GM19240 (cell line): Measurements from ENCODE around the gene PRDM11.
"Not testable (repeated sequence)": the region's sequence is repeated elsewhere in the genome, so short reads cannot be mapped to it uniquely, and the experiment has no call there.

Source experiments
- DNase-seq: peaks from one replicate; pipeline ENCODE4 v3.0.0; 2011; ENCODE audit warnings: low spot score; ENCODE audit not compliant: insufficient read length

The PRDM11 gene

DNA sequence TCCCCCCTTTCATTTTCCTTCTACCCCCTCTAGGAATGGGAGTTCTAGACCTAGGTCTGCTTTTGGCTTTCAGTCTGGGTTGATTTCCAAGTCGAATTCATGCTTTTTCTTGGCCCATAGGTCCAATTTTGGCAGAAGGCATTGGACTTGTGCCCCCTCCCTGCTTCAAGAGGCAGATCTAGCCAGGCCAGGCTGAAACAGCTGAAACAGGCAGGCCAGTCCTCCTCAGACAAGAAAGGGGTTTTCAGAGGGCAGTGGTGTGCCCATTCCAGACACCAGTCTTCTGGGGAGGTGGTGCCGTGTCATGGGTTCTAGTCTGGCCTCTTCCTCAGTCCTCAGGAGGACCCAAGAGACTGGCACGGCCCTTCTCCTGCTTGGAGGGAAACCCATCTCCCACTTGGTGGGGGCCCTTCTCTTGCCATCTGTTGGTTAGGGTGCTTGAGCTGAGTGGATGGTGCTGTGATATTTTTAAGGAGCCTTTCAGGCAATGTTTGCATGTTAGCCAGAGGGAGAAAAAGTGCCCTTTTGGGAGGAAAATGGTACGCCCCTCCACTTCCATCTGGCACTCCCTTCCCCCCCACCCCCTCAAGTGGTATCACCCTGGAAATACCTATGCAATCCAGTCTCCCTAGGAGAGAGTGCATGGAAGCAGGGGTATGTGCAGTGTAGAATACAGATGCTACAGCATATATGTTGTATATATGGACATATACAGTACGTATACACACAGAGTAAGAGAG is 86.1 kb downstream of the PRDM11 start:
- DNase-seq: no peak

DNA sequence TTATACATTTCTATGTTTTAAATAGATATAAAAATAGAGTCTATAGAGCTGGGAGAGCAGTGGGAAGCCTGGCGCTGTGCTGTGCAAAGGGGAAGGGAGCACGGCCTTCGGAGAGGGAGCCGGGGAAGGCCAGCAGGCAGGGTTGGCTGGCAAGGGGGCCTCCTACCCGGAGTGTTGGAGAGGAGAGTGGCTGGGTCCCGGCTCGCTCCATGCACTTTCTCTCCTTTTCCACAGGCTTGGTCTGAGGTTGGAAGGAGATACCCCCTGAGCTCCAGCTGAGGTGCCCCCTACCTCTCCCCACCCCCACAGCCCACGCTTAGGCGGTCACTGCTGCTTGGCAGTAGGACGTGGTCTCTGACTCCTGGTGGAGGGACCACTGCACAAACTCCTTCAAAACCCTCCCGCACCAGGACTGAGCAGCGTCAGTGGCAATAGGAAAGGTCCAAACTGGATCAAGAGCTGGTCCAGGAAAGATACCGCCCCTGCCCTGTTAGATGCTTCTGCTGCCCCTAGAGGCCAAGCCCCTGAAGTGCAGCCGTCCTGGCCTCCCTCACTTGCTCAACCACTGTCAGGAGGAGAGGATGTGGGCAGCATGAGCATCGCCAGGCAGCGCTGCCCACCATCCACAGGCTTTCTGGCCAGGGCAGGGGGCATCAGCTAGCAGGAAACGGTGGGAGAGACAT is 86.8 kb downstream of the PRDM11 start:
- peak; percentile 80 for DNase-seq

DNA sequence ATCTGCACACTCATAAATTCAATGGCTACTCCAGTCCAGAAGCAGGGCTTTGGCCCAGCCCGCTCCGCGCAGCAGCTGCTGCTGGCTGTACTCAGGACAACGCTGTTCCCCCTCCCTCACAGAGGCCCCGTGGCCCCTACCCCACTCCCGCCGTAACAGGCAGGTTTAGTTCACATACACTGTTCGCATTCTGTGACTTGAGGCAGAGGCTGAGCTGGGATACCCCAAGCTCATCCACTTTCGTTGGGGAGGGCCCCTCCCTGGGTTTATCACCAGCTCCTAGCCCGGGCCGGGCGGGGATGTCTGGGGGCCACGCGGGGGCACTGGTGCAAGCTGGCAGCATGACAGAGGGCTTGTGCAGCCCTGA is 87.3 kb downstream of the PRDM11 start:
- no peak for DNase-seq

DNA sequence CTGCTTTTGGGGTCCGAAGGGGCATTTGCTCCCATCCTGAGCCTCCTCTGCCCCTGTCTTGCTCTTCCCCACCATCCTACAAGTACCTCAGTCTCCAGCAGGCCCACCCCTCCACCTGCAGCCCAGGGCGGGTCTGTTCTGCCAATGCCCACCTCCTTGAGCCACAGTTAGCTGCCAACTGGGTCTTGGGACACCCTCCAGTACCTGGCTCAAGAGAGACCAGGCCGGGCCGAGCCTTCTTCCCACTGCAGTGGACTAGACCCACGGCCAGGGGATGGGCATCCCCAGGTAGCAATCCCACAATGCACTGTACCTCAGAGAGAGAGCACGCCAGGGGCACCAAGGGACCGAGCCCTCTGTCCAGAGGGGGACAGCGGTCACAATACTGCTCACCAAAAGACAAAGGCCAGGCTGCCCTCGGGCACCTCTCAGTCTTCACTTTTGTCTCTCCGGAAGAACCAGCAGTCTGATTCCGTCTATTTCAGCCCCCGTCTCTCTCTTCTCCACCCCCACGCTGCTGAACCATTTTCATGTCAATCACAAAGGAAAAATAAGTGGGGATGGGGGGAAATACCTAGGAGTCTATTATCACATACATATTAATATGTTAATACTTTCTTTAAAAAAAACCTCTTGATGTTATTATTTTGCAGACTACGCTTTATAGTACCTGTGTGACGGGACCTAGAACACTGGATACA is 88.0 kb downstream of the PRDM11 start:
- DNase-seq: no peak

DNA sequence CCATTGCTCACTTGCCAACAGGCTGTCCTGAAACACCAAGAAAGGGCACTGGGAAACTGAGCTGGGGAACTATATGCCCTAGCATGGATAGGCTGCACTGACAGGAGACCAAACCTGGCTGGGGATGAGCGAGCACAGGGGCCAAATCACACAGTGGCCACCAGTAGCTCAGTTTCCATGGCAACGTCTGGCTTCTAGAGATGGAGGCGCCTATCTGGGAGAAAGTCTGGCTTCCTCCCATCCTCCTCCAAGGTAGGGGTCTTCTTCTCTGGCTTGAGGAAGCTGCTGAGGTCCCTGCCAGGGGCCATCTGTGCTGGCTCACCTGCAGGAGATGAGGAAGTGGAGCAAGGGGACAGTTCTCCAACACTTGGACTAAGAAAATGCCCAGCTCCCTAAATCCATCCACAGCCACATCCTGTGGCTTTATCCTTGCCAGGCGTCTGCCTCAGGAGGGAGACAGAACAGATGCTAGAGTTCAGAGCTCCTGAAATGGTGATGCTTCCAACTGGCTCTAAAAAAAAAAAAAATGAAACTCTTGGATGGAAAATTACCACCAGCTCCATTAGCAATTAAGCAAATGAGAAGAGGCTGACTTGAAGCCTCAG is 91.4 kb downstream of the PRDM11 start:
- no peak for DNase-seq

DNA sequence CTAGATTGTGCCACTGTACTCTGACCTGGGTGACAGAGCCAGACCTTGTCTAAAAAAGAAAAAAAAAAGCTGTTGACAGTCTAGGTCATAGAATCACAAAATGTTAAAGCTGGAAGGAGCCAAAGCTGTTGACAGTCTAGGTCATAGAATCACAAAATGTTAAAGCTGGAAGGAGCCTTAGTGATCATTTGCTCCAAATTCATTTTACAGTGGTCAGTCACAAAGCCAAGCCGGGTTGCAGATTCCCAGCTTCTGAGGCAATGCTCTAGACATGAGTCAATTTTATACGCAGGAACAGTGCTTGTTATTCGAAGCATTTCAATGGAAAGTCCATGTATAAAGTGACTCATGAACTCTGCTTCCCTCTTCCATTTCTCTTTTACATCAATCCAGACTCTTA is 92.3 kb downstream of the PRDM11 start:
- no peak for DNase-seq

DNA sequence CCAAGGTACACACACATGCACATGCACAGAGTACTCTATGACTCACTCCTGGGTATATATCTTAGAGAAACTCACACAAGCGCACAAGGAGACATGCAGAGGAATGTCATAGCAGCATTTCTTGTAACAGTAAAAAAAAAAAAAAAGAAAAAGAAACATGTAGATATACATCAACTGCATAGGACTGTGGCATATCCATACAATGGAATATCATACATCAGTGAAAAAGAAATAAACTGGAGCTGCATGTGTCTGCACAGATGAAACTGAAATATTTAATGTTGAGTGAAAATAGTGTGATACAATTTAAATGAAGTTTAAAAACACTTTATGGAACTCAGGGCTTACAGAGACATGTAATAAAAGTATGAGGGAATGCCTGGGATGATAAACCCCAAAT is 93.3 kb downstream of the PRDM11 start:
- DNase-seq: no peak

DNA sequence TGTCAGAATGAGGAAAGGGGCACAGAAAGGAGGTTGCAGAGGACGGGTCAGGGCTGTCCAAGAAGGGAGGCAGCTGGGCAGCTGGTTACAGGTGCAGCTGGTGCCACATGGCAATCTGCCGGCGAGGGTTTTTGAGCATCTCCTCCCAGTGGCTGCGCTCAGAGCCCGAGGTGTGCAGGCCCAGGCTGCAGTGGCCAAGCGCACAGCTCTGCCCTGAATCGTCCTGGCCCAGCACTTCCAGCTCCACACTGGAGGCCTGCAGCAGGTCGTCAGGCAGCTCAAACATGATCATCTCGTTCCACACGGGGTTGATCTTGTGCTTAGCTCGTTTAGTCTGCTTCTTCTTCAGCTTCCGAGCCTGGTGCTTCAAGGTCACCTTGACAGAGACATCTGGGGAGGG is 97.5 kb downstream of the PRDM11 start:
- DNase-seq: no peak

DNA sequence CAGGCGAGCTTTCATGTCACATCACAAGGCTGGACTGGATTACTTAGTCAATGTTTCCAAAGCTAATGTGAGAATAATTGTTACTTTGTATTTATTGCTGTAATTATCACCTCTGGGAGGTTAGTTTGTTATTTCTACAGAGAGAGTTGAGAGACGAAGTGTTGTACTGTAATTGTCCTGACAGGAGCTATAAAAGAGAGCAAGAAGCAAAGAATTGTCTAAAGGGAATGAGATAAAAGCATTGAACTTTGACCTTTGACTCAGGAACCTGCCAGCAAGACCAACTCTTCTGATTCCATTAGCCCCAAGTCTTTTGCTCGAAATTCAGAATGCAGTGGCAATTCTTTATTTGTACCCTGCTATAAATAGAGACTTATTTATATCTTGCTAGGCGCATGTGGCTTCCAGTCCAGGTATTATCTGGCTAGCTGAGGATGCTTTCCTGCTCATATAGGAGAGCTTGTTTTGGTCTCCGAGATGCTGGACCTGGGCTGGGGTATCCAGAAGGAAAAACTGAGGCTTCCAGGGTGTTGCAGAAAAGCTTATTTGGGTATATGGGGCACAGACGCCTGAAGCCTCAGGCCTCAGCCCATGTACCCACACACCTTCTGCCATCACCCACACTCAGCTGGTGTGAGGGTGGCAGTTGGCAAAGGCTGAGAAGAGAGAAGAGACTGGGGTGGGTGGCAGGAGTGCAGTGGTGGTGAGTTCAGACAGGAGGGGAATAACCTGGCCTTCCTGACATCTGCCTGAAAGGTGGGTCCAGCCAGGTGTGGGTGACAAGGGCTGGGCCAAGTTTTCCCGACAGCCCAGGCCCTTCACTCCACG is 99.0 kb downstream of the PRDM11 start:
- DNase-seq: no peak

DNA sequence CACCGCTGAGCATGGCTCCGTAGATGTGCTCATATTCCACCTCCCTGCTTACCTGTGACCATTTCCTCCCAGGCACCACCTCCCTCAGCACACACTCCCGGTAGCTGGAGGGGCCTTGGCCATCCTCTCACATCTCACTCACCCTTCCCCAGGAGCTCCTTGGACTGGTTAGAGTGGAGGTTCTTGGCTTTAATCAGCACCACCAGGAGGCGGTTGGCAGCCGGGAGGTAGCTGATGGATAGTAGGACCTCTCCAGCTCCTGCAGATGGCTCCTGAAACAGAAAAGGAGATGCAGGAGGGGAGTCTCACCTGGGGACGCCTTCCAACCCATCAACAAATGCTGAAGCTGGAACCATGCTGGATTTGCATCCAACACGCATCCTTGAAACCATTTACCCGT is 99.8 kb downstream of the PRDM11 start:
- DNase-seq: no peak

DNA sequence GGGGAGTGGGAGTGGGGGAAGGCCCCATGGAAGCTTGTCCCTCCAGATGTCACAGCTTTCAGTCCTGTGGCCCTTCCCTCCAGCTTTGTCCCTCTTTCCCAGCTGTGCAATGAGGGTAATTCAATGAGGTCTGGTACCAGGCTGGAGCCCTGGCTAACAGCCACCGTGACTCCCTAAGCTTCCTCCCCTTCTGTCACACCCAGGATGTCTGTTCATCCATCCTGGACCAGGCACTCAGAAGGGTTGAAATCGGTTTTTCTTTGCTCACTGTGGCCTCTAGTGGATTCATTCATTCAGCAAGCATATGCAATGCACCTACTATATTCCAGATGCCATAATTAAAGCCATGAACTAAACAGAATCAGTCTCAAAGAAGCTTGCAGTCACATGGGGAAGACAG is 101.0 kb downstream of the PRDM11 start:
- DNase-seq: no peak

DNA sequence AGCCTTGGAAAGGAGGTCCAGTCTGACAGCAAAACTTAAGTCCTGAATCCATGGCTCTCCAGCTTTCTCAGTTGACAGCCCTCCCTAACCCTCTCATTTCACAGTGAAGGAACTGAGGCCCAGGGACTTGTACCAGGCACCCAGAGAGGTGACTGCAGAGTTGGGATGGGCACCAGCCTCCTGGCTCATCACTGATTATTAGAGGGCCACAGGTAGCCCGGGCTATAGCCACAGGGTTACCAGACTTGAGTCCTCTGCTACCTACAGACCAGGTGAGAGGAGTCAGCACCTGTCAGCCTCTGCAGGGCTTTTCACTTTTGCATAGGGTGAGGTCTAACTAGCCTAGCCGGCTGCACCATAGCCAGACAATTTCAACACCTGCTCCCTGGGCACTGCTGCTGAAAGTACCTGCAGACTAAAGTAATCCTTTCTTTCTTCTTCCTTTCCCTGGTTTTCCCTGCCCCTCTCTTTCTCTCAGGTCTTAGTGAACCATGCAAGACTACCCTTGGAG is 102.1 kb downstream of the PRDM11 start:
- no peak for DNase-seq

DNA sequence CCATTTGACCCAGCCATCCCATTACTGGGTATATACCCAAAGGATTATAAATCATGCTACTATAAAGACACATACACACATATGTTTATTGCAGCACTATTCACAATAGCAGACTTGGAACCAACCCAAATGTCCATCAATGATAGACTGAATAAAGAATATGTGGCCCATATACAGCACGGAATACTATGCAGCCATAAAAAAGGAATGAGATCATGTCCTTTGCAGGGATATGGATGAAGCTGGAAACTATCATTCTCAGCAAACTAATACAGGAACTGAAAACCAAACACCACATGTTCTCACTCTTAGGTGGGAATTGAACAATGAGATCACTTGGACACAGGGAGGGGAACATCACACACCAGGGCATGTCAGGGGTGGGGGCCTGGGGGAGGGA is 102.9 kb downstream of the PRDM11 start:
- not testable (repeated sequence) for DNase-seq

DNA sequence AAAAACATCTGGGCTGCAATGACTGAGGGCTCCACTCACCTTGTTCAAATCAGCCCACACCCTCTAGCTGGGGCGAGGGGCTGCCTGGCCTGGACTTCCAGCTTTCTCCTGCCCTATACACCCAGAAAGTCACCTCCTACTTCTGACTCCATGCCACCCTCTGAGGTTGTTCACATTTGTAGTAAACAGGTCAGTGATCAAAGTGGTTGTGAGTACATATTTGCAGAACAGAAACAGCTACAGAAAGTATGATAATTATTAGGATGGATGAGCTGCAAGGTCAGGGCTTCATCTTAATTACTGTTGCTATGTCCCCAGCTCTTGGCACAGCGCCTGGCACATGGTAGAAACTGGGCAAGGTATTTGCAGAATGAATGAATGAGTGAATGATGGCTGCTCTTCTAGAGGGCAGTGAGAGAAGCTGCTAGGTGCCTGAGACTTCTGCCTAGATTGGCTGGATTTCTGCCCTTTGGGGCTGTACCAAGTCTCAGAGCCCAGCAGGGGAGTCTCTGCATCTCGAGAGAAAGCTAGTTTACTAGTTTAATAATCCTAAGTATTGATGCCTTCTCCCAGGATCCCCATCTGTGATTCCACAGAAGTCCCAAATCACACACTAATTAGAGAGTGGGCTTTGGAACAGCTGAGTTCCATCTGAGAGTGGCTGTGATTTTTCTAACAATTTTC is 103.7 kb downstream of the PRDM11 start:
- DNase-seq: no peak

DNA sequence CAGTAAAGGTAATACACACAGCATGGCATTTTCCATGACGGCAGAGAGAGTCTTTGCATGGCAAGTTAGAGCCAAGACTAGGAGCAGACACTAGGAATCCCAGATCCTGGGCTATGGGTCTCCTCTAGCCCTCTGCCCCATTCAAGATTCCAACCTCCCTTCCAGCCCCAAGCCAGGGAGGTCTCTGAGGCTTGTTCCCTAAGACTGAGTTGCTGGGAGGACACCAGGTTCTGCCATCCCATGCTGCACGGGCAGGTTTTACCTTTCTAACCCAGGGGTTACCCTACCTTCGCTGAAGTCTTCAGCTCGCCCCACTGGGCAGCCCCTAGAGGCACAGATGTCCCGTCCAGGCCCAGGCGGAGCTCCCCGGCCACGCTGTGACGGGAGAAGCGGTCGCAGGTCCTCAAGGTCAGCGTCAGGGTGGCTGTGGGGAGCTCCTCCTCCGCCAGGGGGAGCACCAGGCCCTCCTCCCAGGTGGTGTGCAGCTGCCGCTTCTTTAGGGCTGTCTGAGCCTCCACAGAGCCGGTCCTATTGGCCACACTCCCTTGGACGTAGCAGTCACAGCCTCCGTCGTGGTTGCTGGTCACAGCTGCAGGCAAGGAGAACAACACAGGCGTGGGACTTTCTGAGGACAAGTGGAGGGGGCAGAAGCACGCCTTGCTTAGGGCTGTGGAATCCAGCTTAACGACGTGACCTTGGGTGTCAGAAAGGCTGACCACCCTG is 105.9 kb downstream of the PRDM11 start:
- DNase-seq: peak; percentile 59

DNA sequence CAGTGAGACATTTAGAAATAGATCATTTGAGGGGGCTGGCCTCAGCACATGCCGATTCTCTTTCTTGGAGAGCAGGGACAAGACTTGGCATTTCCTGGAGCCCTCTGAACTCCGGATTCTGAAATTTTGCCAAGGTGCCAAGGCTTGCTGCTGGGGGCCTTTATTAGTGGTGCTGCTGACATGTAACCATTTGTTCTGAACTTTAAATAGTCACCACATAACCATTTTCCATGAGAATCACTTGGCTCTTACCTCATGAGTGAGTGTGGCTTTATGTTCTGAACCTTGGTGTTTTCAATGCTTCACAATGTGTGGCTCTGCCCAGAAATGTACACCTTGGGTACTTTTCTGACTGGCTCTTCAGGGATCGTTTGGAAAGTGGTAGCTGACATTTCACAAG is 106.4 kb downstream of the PRDM11 start:
- no peak for DNase-seq

DNA sequence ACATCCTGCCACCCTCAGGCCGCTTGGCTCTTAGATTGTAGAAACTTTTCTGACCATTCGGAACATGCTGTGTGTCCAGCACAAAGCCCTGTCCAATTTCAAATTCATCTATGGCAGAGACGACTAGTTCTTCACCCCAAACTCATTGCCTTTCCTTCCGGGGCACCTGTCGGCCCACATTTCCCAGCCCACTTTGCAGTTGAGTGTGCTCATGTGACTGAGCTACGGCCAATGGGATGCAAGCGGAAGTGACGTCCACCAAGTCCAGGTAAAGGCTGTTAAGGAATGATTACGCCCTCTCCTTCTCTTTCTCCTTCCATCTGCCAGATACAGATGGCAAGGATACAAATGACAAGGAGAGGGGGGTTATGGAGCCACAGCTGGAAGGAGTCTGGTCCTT is 107.2 kb downstream of the PRDM11 start:
- DNase-seq: no peak

DNA sequence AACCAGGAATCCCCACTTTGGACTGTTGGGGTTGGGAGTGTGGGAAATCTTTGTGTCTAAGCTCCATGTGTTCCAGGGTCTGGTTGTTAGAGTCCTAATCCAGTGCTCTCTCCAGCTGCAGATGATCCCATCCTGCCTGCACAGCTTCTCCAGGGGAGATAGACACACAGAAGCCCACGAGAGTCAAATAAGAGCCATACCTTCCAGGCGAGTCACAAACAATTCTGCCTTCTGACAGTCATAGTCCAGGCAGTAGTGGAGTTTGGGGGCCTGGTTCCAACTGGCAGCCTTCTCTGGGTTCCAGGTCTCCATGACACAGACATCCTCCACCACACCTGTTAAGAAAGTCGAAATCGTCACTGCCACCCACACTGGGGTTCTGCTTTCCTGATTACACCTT is 107.6 kb downstream of the PRDM11 start:
- DNase-seq: no peak

DNA sequence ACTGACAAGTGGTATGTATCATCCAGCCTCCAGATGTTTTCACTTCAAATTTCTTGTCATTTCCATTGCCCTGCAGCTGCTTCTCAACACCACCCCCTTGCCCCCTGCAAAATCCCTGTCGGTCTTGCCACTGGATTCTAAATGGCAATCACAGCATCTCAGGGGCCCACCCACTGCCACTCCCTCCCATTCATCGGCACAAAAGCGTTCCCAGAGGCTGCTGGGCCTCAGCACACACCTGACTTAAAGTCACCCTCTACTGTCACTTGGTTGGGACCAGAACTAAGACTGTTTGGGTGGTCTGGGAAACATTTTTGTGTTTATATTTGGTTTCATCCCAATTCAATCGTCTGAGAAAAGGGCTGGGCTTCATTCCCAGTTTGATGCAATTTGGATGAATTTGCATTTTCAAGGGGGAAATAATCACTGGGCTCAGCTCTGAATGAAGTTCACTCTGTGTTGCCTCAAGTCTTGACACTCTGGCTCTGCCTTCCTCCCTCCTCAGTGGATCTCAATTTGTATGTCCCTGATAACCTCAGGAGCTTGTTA is 112.6 kb downstream of the PRDM11 start:
- DNase-seq: no peak

DNA sequence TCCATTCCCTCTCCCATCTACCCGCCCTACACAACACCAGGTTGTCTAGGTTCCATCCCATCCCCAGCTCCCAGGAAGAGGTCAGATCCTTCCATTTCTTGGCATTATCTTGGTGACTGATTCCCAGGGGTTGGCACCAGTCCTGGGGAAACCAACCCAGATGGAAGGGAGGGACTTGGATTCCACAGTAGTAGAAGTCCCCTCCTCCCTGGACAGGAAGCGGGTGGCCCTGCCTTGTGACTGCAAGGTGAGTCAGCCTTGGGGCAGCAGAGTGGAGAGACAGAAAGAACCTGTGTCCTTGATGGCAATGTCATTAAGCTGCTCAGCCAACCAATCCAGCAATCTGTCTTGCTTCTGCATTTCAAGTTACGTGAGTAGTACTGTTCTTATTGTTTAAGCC is 113.2 kb downstream of the PRDM11 start:
- no peak for DNase-seq
